HTERT RPE-1 (cell line): ENCODE data around the gene ARMS2.

Source experiments
- in situ Hi-C: fragments of 300-500 bp; cut with MboI; formaldehyde crosslinking; loops from 4 replicates; pipeline ENCODE4 v1.14.3; 2020; ENCODE audit warnings: low sequenced_read_pairs

ARMS2 gene

DNA sequence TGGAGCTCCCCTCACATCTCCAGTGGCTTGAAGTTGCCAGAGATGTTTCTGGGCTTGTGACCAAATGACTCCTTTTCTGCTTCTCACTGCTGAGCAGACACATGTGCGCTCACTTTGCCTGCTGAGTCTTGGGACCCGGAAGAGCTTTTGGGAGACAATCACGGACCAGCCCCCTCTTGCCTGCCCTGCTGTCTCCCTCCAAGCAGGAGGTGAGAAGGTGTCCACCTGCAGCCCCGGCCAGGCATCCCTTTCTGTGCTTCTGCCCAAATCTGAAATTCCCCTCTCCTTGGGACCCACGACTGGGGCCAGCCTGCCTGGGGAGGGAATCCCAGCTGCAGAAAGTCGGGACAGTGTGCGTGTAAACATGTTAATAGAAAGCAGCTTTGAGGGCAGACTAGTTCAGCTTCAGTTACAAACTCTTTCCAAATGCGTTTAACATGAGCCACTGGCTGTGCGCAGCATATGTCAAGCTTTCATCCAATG lies 38.6 kb downstream of the ARMS2 start:
- in situ Hi-C loops = no loop called here

DNA sequence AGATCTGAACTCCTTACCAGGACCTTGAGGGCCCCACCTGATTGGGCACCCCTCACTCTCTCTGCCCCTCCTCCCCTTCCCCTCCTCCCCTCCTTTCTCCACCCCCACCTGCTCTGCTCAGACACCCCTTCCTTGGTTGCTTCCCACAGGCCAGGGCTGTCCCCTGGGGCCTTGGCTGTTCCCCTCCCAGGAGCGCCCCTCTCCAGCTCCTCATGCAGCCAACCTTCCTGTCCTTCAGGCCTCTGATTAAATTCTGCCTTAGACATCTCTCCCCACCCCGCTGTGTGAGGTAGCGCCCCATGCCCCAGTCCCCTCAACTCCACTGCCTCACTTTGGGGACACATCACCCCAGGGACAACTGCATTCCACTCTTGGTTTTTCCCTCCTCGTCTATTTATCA lies 39.3 kb downstream of the ARMS2 start:
- in situ Hi-C loops = no loop called here

DNA sequence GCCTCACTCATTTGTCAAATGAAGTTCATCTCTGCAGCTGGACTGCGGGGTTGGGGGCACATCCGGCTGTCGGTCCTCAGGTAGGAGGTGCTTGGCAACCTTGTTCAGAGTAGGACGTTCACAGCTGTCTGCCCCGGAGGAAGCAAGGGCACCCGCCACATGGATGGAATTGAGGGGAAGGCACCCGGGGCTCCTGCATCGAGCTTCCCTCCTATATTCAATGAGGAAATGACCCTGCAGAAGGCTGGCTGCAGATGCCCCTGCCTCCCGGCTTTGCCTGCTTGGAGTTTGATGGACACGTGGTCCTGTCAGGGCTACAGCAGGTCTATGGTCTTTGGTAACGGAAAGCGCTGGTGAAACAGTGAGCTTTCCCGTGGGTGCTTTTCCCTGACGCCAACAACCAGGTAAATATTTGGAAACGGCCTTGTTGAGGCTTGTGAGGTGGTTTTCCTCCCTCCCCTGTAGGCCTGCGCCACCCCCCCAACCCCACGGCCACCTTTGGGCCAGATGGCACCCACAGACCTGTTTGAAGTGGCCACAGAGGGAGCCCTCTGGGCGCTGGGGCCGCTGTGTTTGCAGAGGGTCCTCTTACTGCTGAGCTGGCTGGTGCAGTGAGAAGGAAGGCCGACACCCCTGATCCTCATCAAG lies 39.8 kb downstream of the ARMS2 start:
- in situ Hi-C loops = no loop called here

DNA sequence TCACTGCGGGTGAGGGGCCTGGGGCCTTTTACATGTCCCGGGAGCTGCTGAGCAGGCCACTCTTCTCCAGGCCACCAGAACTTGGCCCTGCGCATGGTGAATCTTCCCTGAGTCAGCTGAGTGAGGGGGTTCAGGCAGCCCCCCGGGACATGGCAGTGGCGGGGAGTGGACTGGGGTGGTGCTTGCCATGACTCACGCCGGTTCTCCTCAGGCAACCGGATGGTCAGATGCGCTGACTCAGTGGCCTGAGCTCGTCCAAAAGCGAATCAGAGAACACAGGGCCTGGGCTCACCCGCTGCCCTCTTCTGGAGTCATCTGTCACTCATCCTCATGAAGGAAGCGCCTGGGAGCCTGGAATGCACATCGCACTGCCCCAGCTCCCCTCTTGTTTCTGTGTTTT lies 40.4 kb downstream of the ARMS2 start:
- in situ Hi-C loops = no loop called here

DNA sequence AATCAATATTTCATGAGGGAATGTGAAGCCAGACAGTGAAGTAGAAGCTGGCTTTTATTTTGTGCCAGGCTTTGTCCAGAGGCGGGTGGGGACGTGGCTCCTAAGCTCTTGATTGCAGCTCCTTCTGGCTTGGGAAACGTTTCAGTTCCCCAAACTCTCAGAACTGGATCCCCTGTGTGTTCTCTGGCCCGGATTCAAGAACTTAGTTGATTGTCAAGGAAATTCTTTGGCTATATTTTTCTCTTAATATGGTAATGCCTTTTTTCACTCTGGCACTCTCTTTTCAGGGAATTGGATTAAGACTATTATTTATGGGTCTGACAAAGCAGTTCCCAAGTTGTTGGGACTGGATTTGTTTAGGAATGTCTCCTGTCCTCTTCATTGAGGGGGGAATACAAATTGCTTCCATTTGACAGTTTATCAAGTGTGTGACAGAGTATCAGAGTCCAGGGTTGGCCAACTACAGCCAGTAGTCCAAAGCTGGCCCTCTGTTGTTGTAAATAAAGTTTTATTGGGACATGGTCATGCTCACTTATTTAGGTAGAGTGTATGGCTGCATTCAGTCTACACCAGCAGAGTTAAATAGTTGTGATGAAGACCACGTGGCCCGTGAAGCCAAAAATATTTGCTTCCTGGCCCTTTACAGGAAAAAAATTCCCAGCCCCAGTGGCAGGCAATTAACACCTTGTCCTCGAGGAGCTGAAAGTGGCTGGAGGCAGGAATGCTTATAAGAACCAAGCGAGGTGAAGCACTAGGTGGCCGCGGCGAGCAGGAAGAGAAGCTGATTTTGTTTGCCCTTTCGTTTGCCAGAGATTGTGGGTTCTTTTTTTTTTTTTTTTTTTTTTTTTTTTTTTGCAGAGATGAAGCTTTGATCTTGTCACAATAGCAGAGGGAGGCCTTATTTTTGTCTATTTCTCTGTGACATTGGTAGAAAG lies 41.2 kb downstream of the ARMS2 start:
- in situ Hi-C loops = no loop called here

DNA sequence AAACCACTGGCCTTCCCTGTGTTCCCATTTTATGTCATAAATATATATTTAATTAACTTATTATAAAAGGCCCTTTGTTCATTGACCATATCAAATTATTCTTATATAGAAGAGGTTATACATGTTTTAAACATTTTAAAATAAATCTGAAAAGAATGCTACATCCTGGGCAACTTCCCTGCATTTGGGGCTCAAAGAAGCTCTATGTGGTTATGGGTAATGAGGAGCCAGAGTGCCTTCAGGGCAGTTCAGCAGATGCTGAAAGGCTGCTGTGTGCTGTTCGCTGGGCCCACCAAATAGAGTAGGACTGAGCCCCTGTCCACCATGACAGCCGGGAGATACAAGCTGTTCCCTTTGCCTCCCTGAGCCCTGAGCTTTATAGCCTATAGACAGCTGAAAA lies 42.8 kb downstream of the ARMS2 start:
- in situ Hi-C loops = no loop called here

DNA sequence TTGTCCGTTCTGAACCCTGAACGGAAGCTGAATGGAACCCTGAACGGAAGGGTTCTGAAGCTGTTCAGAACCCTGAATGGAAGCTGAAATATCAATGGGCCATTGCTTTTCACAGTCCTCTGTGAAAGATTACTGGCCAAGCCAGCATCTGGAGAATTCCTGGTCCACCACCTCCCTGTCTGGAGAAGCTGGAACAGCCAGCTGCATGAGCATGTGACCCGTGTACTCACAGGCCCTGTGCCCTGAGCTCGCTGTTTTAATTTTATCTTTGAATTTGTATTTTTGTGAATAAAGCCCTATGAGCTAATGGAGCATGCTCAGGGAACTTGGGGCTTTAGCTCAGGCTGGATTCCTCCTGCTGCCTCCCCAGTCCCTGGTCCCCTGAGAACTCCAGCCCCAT lies 44.1 kb downstream of the ARMS2 start:
- in situ Hi-C loops = no loop called here

DNA sequence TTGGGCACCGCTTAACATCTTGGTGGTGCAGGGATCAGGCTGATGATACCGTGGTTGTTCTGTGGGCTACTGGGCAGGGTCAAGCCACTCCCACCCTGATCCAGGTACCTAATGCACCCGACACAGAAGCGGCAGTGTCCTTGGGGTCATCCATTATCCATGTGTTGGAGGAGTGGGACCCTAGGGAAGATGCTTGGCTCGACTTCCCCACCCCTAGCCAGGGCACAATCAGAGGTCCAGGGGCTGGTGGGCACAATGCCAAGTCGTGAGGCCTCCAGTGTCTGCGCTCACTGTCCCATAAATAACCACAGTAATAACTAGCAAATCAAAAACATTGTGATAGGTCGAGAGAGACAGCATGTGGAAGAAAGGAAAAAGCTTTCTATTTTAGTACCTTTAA lies 44.6 kb downstream of the ARMS2 start:
- in situ Hi-C loops = no loop called here

DNA sequence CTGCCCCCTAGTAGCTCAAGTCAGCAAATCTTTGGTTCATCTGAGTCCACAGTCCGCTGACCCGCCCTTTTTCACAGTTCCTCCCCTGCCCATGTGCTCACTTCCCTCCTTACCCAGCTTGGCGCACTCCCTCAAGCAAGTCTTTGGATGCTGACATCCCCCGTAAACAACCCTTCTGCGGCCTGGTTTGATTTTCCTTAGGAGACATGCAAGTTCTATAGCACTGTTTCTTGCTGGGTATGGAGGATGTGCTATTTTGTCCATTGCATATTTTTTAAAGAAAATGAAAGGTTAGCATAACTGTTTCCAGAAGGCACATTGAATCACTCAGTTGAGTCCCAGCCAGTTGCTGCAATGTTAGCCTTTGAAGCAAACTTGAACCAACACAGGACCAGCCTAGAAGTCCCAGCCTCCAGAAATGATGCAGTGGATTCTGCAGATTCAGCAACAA lies 45.1 kb downstream of the ARMS2 start:
- in situ Hi-C loops = no loop called here

DNA sequence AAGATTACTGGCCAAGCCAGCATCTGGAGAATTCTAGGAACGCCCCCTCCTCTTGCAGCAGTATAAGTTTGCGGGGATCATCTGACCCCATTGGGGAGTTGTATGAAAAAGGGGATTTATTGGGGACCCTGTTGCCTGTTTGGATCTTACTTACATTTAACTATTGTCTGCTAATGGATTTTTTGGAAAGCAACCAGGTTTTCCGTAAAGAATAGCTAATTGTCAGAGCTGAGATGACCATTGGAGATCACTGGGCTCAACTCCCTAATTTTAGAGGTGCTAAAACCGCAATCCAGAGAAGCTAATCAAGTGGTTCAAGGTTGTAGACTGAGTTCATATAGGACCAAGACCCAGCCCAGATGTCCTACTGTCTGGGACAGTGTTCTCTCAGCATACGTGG lies 45.7 kb downstream of the ARMS2 start:
- in situ Hi-C loops = no loop called here

DNA sequence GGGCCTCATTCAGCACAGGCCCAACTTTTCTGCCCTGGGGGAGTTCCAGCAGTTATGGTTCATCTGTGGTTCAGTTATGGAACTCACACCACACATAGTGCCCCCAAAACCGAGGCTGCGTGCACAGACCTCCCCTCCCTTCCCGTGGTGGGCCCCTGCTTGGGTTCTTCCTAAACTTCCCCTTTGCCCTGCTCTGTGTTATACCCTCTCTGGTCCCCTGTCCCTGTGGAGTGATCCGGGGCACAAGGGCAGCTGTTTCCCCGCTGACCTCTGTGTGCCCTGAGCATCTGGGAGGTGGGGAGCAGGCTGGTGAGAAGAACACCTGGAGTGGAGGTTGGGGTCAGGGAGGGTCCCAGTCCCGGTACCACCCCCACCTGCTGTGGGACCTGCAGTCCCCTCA lies 46.3 kb downstream of the ARMS2 start:
- in situ Hi-C loops = no loop called here

DNA sequence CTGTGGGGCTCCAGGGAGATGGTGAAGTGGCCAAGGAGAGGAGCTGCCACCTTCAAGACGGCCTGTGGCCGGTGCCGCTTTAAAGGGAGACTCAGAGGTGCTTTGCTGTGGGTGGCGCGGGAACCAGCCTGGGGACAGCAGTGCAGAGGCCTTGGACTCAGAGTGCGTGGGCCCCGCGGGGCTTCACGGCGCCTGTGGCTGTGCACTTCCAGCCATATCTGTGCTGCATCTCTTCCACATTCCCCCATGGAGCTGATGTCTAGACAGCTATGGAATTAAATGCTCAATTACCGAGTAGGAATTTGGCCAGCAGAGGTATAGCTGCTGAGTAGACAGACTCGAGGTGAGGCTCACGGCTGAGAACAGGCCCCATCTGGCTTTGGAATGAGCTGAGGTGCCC lies 48.6 kb downstream of the ARMS2 start:
- in situ Hi-C loops = no loop called here

DNA sequence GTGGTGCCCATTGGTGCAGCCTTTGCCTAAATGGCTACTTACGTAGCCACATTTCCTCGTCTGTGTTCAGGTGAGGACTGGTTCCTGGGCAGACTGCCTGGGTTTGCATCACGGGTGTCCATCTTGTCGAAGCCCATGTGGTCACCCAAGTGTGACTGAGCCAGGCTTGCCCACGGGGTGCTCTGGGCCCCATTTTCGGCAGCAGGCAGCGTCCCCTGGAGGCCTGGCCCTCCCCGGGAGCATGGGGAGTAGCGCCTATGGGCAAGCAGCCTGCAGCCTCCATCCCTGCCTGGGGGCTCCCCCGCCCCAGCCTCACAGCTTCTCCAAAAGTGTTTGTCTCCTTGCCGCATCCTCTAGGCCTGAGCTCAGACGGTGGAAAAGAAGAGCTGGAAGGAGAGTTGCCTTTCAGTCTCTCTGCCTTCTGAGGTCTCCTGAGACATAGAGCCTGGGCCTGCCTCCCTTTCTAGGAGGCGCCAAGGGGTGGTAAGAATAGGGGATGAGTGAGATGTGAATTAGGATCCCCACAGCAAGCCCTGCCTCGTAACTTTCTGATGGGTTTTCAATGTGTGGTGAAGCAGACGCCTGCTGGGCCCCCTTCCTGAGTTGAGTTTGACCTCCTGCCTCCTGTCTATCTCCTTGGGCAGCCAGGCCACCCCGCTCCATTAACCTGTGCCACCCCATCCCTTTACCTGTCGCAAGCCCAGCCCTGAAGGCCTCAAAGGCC lies 49.6 kb downstream of the ARMS2 start:
- in situ Hi-C loops = no loop called here

DNA sequence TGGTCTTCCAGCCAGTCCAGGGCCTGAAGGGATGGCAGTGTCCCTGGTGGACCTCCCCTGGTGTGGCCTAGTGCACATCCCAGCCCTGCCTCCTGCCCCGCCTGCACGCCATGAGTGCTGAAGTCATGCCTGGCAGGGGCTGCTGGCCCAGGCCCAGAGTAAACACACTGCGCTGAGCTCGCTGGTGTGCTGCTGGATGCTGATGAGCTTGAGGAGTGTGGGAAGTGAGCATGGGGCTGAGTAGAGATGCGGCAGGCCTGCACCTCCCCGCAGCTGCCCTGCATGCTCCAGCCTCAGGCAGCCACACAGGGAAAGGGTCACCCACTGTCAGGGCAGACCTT lies 50.1 kb downstream of the ARMS2 start:
- in situ Hi-C loops = no loop called here

DNA sequence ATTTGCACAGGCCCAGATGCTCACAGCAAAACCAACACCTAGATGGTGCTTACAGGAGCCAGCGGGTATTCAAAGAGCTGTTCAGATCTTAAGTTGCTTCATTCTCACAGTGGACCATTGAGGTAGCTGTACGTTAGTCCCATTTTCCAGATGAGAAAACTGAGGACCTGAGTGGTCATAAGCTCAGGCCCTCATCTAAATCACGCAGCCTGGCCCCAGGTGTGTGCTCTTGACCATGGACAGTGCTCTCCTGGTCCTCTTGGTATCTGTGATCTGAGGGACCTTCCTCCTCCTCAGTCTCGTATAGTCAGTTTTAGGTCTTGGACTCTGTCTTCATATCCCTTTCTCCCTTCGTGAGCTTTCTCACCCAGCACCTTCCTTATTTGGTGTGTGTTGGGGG lies 50.6 kb downstream of the ARMS2 start:
- in situ Hi-C loops = no loop called here

DNA sequence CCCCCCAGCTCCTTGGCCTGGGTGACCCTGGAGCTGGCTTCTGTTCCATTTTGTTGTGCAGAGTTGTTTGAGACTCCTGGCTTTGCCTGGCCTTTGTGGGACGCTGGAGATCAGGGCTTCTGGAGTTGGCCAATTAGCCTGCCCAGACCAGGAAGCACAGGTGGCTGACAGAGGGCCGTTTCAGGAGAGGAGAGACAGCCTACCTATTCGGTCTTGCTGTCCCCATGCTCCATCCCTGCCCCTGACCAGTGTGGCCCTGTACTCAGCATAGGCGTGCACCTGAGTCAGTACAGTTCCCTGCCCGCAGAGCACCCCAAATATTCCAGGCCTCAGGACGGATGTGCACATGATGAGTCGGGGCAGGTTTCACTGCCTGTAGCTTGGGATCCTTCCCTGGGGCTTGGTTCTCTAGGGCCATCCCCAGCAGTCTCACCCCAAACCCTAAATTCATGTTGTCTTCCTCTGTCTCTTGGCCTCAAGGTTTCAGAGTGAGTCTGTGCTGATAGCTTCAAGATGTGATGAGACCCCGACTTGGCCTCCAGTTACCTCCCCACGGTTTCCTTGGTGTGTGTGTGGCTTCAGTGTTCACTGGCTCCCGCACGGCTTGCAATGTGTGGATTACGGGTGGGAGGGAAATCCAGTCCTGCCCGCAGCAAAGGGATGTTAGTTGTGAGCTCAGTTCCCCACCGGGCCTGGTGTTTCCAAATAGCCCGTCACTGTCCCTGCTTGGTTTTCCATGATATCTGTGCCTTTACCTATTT lies 51.6 kb downstream of the ARMS2 start:
- in situ Hi-C loops = no loop called here
